Transverse colon (tissue), 4 donors: ENCODE results near the gene THTPA.
A peak's percentile ranks its signal among the peaks of the same experiment; 100 is the strongest.

ENCODE experiments used
- EP300 ChIP-seq: sonication (generic); formaldehyde crosslinking; IDR thresholded peaks from one replicate; pipeline ENCODE4 v1.6.1; 2017; ENCODE audit warnings: antibody characterized with exemption, low read depth
- POLR2A ChIP-seq: fragments of 450-650 bp; IDR thresholded peaks from one replicate; pipeline ENCODE4 v1.6.1; 2016; ENCODE audit warnings: antibody characterized with exemption, mild to moderate bottlenecking, moderate library complexity
- POLR2AphosphoS5 ChIP-seq, 3 donors: sonication (generic); formaldehyde crosslinking; IDR thresholded peaks; one replicate each; pipeline ENCODE4 v1.6.1; 2016; ENCODE audit warnings: antibody characterized with exemption in 3 of 3
- TF ChIP-seq, protein P1 (sequence below), 5 experiments: fragments of 200-600 bp in 3 of 5; fragments of 450-650 bp in 2 of 5; sonication (generic) in 3 of 5; IDR thresholded peaks; 1 replicate in 2 of 5; 2 replicates in 3 of 5; pipeline ENCODE4 v1.5.1; 2016 to 2017; ENCODE audit warnings: antibody characterized with exemption in 5 of 5, inconsistent platforms in 3 of 5, mild to moderate bottlenecking in 2 of 5, moderate library complexity in 1 of 5

DNA sequence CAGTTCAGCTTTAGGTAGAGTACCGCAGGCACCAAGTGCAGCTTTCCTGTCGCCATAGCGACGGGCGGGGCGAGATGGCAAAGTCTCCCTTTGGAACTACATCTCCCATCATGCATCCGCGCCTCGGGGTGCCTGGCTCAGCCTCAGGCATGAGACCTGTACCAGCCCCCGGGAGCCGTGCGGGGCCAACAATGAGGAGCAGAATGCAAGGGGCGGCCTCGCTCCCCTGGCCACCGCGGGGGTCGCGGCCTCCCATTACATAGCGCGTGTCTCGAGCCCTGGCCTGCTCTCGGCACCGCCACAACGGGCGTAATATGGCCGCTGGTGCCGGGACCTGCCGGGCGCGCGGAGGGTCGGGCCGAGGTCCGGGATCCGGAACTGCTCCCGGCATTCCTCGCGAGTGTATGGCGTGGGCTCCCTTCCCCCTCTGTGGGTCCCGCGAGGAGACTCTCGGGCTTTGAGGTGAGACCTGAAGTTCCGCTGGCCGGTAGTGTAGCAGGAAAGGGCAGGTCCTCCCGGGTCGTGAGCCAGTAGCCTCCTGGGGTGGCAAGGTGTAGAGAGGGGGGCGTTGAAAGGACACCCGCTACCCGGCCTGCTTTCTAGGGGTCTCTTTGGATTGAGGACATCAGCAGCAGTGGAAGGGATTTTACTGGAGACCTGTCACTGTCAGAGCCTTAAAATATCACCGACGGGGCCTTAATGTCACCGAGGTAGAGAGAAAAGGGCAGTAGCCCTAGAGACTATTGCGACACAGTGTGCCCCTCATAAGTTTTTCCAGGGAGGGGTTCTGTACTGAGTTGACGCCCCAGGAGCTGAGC lies at the start of gene THTPA:
- peak; percentile 50 for TF ChIP-seq POLR2A
- TF ChIP-seq, protein P1, sequence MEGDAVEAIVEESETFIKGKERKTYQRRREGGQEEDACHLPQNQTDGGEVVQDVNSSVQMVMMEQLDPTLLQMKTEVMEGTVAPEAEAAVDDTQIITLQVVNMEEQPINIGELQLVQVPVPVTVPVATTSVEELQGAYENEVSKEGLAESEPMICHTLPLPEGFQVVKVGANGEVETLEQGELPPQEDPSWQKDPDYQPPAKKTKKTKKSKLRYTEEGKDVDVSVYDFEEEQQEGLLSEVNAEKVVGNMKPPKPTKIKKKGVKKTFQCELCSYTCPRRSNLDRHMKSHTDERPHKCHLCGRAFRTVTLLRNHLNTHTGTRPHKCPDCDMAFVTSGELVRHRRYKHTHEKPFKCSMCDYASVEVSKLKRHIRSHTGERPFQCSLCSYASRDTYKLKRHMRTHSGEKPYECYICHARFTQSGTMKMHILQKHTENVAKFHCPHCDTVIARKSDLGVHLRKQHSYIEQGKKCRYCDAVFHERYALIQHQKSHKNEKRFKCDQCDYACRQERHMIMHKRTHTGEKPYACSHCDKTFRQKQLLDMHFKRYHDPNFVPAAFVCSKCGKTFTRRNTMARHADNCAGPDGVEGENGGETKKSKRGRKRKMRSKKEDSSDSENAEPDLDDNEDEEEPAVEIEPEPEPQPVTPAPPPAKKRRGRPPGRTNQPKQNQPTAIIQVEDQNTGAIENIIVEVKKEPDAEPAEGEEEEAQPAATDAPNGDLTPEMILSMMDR (IDR thresholded peaks at IDR 0.05), result peak in 1 of 5 experiments; percentile 11
- TF ChIP-seq EP300, result no peak
- peak; percentile 44 to 76 (median 61) for TF ChIP-seq POLR2AphosphoS5 (IDR thresholded peaks at IDR 0.05)
